GM11168 (cell line): ENCODE measurements around the gene ITIH2.
"Not testable (repeated sequence)": the region's sequence is repeated elsewhere in the genome, so short reads cannot be mapped to it uniquely, and the experiment has no call there.

Source experiments
- in situ Hi-C: fragments of 300-500 bp; cut with MboI; formaldehyde crosslinking; loops from one replicate; pipeline ENCODE4 v1.12.0; 2022; ENCODE audit warnings: low sequenced_read_pairs; ENCODE audit not compliant: unreplicated experiment

Gene ITIH2

DNA sequence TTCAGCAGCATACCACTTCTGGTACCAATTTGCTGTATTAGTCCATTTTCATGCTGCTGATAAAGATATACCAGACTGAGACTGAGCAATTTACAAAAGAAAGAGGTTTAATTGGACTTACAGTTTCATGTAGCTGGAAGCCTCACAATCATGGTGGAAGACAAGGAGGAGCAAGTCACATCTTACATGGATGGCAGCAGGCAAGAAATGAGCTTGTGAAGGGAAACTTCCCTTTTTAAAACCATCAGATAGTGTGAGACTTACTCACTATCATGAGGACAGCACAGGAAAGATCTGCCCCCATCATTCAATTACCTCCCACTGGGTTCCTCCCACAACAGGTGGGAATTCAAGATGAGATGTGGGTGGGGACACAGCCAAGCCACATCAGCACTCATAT lies 9.9 kb upstream of the ITIH2 start:
- in situ Hi-C loops, result not testable (repeated sequence)

DNA sequence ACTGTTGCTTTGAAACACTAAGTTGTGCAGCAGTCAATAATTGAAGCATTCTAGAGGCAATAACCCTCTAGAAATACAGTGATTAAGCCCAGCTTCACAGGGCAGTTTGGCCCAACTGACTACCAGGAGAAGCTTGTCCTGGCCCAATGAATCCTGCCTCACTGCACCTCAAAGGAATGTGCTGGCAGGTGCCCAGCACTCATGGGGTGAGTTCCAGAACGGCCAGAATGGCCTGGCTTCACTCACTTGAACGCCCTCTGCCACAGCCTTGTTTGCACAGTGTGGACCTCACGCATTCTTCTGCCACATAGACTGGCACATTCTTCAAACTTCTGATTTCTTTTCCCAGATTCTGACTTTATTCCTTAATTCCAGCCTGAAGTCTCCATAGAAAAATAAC lies 6.6 kb upstream of the ITIH2 start:
- in situ Hi-C loops, result no loop called here

DNA sequence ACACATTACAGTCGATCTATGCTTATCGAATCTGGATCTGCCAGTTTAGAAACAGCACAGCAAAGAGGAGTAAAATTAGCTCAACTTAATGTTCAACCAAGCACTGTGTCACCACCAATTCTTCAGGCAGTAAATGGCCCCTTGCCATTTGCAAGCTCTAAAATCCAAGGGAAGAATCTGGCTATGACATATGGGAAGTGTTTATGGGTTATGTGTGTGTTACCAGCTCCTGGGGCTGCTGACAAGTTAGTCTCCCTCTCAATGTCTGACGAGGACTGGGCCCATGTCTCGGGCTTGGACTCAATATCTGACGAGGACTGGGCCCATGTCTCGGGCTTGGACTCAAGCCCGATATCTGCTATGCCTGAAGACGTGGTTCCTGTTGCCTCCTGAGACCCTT lies 5.7 kb upstream of the ITIH2 start:
- in situ Hi-C loops, result no loop called here

DNA sequence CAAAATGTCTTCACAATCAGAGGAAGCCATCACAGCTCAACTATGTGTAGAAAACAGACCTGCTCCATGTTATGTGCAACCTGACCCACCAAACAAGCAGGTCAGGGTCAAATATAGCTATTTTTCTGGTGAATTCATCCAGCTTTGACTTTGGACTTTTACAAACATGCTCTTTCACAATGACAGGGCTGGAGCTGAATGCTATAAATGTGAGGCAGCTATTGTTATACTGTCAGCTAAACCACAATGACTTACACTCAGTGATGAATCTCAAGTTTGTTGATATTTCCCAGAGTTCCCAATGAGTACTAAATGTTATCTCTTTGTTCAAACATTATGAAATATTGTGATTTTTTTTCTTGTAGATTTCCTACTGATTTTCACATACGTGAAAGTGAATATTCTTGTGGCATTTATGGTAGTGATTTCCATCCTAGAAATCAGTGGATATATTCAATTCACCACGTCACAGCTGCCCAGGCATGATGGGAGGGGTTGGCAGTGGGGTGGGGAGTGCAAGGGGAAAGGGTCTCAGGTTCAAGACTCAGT lies 2.5 kb upstream of the ITIH2 start:
- in situ Hi-C loops, result no loop called here

DNA sequence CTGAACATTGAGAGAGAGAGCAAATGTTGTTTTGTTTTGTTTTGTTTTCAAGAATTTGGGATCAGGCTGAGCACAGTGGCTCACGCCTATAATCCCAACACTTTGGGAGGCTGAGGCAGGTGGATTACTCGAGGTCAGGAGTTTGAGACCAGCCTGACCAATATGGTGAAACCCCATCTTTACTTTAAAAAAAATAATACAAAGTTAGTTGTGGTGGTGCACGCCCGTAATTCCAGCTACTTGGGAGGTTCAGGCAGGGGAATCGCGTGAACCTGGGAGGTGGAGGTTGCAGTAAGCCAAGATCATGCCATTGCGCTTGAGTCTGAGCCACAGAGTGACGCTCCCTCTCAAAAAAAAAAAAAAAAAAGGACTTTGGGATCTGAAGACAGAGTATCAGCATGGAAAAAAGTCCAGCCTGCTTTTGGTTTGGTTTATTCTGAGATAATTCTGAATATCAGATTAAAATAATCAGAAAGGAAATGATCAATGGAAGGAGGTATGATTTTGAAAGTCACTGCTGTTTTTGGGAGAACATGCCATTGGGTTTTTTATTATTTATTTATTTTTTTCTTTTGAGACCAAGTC lies 1.9 kb upstream of the ITIH2 start:
- in situ Hi-C loops, result no loop called here

DNA sequence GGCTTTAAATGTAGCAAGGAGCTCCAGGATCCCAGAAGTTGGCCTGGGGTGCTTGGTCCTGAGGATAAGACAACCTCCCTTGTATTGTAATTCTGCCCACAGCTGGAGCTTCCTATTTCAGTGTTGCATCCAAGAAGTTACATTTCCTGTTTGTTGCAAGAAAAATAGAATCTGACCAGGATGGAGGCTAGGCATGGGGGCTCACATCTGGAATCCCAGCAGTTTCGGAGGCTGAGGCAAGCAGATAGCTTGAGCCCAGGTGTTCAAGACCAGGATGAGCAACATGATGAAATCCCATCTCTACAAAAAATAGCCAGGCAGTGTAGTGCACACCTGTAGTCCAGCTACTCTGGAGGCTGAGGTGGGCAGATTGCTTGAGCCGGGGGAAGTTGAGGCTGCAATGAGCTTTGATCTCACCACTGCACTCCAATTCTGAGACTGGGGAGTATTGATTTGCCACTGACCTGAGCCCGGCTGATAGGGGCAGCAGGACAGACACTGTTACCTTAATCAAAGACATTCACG lies 766 bp upstream of the ITIH2 start:
- in situ Hi-C loops, result no loop called here

DNA sequence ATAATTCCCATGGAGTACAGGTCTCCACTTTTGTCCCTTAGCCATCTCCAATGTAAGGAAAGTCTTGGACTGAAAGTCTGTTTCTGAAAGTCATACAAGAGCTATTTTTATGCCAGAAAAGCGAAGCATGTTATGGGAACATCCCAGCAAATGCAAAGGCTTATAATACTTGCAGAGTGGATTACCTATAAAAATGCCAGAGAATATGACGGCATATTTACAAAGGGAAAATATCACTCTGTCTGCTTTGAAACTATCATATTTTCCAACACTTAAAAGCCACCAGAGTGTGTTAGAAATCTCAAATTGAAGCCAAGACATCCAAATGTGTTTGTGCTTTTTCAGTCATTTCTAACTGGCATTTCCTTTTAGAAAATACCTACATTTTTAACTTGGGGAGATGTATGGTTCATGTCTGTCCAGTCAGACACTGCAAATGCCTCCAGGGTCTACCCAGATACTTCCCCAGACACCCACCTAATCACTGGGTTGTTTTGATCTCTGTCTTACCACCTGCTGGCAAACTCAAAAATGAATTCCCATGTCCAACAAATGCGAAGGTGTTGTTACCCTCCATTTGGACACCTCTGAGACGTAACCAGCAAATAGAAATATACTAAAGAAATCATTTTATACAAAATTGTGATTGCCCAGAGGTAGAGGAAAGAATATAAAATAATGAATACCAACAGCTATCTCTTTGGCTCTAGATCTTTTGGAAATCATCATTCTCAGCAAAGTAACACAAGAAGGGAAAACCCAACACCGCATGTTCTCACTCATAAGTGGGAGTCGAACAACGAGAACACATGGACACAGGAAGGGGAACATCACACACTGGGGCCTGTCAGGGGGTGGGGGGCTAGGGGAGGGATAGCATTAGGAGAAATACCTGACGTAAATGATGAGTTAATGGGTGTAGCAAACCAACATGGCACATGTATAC lies 1.2 kb downstream of the ITIH2 start:
- in situ Hi-C loops, result no loop called here

DNA sequence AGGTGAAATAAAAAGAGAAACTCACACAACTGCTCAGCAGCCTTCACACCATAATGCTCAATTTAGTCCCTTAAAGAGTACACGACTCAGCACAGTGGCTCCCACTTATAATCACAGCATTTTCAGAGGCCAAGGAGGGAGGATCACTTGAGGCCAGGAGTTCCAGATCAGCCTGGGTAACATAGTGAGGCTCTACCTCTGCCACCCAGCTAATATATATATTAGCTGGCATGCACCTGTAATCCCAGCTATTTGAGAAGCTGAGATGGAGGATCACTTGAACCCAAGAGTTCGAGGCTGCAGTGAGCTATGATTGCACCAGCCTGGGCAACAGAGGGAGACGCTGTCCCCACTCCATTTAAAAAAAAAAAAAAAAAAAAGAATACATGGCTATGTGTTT lies 2.2 kb downstream of the ITIH2 start:
- in situ Hi-C loops, result no loop called here

DNA sequence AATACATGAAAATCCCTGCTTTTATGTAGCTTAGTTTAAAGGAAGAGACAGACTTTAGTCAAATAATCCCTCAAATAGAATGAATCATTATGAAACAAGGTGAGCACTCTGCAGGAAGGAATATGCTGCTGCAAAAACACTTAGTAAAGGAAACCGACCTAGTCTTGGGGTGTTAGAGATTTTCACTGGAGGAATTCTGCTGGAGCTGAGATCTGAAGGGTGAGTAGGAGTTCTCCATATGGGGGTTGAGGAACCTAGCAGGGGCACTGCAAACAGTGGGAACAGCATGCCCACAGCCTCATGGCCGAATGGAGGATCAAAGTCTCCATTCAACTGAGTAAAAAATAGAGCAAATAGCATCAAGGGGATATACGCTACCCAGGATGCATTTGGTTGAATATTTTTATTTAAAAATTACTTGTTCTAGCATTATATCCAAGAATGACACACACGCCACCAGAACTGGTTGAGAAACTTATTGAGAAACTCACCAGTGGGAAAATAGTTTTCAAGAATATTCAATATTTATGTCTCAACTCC lies 3.5 kb downstream of the ITIH2 start:
- in situ Hi-C loops, result no loop called here

DNA sequence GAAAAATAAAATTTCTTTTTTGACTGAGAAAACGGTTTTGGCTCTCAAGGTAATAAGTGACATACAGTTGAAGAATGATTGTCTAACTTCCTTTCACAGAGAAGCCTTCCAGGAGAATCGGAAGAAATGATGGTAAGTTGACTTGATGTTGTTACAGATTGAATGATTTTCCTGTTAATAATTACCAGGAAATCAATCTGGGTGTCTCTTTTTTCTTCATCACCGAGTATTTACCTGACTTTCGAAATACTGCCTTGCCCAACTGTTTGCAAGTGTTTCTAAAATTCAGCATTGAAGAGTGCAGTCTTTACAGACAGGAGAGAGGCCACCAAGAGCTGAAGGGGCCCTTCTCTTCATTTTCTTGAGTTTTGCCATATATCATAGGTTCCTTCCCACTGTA lies 4.0 kb downstream of the ITIH2 start:
- in situ Hi-C loops, result no loop called here

DNA sequence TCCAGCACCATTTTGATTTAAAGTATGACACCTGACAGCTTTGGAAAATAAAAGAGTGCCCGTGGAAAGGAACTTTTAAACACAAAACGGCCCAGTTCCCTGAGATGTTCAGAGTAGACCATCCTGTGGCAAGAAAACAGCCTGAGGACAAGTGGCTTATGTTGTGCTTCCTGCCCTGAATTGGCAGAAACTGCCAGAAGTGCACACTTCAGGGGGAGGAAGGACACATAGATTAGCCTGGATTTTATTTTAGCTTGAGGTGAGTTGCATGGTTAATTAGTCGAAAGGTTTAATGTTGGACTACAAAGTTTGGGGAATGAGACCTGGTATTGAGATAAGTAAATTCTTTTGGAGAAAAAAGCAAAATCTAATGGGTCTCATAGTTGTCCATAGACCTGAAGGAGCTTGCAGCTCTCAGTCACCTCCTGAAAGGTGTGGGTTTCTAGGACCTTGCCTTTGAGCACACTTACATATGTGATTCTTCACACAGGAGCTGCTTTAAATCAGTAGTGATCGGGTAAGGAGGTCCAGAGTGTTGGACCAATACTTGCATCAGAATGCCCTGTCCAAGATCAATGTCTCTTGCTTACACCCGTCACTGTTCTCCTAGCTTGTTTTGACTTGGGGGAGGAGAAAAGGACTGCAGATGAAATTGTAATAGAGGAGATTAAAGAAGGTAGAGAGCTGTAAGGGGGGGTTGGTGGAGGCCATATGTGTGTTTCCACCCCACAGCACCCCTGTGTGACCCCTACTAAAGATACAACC lies 4.9 kb downstream of the ITIH2 start:
- in situ Hi-C loops, result no loop called here

DNA sequence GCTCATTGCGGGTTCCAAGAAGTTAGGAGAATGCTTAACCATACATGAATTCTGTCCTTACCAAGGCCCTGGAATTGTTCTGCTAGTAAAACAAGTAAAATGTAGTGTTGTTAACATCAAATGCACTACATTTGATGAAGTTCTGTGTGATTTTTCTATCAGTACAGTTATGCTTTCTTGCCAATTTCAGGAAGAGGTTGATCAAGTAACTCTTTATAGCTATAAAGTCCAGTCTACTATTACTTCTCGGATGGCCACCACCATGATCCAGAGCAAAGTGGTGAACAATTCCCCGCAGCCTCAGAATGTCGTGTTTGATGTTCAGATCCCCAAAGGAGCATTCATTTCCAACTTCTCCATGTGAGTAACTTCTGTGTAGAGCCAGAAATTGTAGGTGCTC lies 5.7 kb downstream of the ITIH2 start:
- in situ Hi-C loops, result no loop called here

DNA sequence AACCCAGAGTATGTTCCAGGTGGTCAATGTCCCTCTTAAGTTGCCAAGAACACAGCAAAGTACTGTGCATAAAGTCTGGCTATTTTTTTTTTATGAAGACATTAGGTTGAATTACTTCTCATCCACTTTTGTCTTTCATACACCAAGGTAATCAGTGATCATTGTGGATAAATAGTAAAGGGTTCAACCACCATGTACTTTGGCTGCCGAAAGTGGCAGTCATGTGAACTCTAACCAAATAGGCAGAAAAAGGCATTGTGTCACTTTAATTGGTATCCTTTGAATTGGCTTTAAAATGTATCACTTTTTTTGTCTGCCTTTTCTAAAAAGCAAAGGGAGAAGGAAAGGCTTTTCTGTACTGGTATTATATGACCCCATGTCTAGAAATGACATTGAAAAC lies 7.3 kb downstream of the ITIH2 start:
- in situ Hi-C loops, result no loop called here

DNA sequence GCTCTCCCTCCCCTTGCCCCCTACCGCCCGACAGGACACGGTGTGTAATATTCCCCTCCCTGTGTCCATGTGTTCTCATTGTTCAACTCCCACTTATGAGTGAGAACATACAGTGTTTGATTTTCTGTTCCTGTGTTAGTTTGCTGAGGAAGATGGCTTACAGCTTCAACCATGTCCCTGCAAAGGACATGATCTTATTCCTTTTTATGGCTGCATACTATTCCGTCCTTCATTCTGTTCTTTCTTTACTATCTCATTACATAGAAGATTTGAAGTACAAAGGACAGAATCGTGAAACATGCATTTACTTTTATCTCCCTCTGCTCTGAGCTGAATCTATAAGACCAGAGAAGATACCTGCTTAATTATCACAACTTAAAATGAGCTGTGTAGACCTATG lies 8.0 kb downstream of the ITIH2 start:
- in situ Hi-C loops, result not testable (repeated sequence)

DNA sequence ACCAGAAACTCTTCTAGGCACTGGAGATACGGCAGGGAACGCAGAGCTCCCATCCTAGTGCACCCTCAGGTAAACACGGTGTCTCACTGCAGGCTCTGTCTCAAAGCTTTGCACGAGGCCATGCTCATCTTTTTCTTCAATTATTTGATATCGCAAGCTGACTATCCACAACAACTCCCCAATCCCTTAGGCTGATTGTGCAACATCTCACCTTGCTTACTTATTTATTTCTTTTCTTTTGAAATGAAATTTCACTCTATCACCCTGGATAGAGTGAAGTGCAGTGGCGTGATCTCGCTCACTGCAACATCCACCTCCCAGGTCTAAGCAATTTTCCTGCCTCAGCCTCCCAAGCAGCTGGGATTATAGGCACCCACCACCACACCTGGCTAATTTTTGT lies 12.4 kb downstream of the ITIH2 start:
- in situ Hi-C loops, result no loop called here

DNA sequence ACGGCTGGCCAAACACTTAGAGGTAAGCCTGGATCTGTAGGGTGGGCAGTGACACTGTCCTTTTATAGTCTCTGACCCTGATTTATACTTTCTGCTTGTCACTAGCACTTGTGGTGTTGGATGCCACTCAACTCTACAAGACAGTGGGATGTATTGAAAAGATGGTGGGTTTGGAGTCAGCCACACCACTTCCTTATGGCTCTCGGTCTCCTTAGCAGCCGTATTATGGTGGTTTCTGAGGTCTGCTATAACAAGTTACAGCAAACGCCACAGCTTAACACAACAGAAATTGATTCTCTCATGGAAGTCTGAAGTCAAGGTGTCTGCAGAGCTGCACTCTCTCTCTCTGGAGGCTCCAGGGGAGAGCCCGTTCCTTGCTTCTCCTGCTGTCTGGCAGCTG lies 14.7 kb downstream of the ITIH2 start:
- in situ Hi-C loops, result no loop called here

DNA sequence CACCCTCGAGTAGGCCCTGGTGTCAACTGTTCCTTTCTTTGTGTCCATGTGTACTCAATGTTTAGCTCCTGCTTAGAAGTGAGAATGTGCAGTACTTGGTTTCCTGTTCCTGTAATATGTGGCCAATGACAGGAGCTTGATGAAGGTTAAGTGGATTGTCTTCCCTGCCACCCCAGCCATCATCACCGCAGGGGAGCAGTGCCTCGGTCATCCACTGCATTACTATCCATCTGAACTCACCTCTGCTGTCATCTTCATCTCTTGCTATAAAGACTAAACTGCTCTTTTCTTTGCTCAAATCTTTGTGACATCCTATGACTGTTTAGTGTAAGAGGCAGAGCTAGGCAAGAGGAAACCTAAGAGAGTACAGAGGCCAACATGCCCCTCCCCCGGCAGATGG lies 15.6 kb downstream of the ITIH2 start:
- in situ Hi-C loops, result no loop called here

DNA sequence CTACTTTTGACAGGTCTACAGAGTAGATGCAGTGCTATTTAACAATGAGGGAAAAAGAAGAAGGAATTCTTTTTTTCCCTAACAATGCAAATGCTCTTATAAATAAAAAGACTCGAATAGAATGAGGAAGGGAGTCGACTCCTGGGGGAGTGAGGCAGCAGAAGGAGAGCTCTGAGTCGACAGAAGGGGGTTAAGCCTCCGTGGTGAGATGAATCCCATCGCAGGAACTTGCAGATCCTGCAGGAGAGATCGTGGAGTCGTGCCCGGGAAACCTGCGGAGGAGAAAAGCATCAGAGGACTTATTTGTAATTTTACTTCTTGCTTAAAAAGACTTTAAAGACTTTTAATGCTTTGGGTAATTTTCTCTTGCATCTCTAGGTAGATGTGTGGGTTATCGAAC lies 17.4 kb downstream of the ITIH2 start:
- in situ Hi-C loops, result no loop called here

DNA sequence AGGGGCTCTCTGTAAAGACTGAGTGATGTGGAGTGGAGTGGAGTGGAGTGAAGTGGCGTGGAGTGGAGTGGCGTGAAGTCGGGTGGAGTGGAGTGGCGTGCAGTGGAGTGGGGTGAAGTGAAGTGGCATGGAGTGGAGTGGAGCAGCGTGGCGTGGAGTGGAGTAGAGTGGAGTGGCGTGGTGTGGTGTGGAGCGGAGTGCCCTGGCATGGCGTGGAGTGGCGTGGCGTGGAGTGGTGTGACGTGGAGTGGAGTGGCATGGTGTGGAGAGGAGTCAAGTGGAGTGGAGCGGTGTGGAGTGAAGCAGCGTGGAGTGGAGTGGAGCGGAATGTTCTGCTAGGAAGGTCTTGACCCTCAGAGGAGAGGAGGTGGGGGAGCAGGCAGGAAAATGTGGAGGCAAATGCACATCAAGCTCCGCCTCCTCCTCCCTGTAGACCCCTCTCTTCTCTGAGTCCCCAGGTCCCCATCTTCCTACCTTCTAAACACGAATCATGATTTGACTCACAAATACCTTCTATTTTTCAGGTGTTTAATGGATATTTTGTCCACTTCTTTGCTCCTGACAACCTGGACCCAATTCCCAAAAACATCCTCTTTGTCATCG lies 19.9 kb downstream of the ITIH2 start:
- in situ Hi-C loops, result no loop called here

DNA sequence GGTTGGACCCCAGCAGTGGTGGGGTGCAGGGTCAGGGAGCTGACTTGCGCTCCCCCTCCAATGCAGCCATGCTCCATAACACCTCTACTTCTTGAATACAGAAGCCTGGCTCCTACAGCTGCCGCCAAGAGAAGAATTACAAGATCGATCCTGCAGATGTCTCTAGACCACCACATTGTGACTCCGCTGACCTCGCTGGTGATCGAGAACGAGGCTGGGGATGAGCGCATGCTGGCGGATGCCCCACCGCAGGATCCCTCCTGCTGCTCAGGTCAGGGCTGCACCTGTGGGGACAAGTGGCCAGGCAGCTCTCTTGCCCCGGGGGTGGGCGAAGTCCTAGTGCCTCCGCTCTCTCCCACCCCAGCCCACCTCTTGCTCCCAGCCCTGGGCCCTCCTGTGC lies 31.7 kb downstream of the ITIH2 start:
- in situ Hi-C loops, result no loop called here
